Gastrocnemius medialis (tissue), 4 donors: ENCODE data around the gene SHOC2.

Experiments
- POLR2A ChIP-seq, 2 donors: fragments of 450-650 bp; IDR thresholded peaks; one replicate each; pipeline ENCODE4 v1.6.1; 2017; ENCODE audit warnings: antibody characterized with exemption in 2 of 2, mild to moderate bottlenecking in 2 of 2, moderate library complexity in 2 of 2
- TF ChIP-seq, protein P1 (sequence below), 5 experiments: fragments of 450-650 bp in 3 of 5; fragments of 200-600 bp in 2 of 5; sonication (generic) in 2 of 5; IDR thresholded peaks in 4 of 5; conservative IDR thresholded peaks in 1 of 5; 1 replicate in 4 of 5; 2 replicates in 1 of 5; pipeline ENCODE4 v1.5.1; 2016 to 2019; ENCODE audit warnings: antibody characterized with exemption in 5 of 5, mild to moderate bottlenecking in 3 of 5, moderate library complexity in 3 of 5

DNA sequence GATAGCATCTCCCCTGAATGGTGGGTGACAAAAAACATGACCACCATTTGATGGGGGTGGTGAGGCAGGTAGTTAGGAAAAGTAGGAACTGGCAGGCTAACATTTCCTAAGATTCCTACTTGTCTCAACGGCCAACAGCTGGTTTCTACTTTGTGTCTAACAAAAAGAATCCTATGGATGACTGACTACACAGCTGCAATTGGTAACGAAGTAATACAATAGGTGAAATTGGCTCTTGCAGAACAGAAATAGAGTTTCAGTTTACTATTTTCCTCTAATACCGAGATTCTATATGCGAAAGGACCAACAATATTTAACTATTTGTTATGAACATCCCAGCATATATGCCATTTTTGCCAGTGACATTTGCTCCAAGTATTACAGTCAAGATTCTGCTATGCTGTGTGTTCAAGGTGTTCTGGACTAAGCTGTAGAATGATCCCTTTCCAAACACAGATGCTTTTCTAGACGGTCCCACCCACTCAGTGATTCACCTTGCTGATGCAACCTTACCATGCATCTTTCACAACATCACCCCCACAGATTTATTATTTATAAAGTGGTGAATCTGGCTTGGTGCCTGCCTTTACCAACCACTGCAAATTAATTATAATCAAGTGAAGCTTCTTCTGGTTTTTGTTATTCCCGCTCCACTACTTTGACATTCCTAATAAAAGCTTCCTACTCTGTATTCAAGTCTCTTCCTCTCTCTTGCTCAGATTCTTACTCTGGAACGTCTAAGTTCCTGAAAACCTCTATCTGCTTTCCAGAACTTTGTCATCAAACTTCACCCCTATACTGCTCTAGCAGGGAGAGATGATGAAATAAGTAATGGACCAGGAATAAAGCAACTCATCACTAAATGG, 17.2 kb upstream of the SHOC2 start:
- TF ChIP-seq, protein P1, sequence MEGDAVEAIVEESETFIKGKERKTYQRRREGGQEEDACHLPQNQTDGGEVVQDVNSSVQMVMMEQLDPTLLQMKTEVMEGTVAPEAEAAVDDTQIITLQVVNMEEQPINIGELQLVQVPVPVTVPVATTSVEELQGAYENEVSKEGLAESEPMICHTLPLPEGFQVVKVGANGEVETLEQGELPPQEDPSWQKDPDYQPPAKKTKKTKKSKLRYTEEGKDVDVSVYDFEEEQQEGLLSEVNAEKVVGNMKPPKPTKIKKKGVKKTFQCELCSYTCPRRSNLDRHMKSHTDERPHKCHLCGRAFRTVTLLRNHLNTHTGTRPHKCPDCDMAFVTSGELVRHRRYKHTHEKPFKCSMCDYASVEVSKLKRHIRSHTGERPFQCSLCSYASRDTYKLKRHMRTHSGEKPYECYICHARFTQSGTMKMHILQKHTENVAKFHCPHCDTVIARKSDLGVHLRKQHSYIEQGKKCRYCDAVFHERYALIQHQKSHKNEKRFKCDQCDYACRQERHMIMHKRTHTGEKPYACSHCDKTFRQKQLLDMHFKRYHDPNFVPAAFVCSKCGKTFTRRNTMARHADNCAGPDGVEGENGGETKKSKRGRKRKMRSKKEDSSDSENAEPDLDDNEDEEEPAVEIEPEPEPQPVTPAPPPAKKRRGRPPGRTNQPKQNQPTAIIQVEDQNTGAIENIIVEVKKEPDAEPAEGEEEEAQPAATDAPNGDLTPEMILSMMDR (IDR thresholded peaks at IDR 0.05 in 4 of 5, conservative IDR thresholded peaks at IDR 0.05 in 1 of 5) = no peak
- TF ChIP-seq POLR2A (IDR thresholded peaks at IDR 0.05) = no peak
